H1 (cell line): ENCODE measurements around the gene SLC12A5. TPM values are rescaled to one million over a fixed set of nuclear protein-coding genes. Genes with fewer than 3 reads are reported as not detected.

Experiments used
- GTF2F1 ChIP-seq: IDR thresholded peaks from 2 replicates; pipeline ENCODE4 v1.6.1; 2012; ENCODE audit warnings: low read depth, low read length, improper control_type of control experiment, borderline replicate concordance
- polyA plus RNA-seq, 7 experiments: library from polyadenylated mRNA; depleted of rRNA in 3 of 7; stranded (reverse) in 5 of 7; unstranded in 2 of 7; fragments of >200 nt in 5 of 7; fragments of 200-250 nt in 2 of 7; gene quantifications; 1 replicate in 5 of 7; 2 replicates in 1 of 7; 4 replicates in 1 of 7; pipeline versions ENCODE4 v1.2.1 to v1.2.3, GENCODE V29; 2011 to 2013; ENCODE audit warnings: missing spikeins in 2 of 7, mixed read lengths in 2 of 7
- total RNA-seq: library from RNA; stranded (reverse); fragmentation: NEBNext Ultra II Directional; extraction: Animal tissue kit (Norgen Biotek cat#: 25700); gene quantifications from 2 replicates; pipeline ENCODE4 v1.2.1, GENCODE V29; 2021

SLC12A5 gene
- total and polyA plus RNA-seq, 2 of the 8 experiments (the other 6 are each of a cell fraction or from before 2014, with no cell fraction given), result 1.9 to 7.3 TPM

DNA sequence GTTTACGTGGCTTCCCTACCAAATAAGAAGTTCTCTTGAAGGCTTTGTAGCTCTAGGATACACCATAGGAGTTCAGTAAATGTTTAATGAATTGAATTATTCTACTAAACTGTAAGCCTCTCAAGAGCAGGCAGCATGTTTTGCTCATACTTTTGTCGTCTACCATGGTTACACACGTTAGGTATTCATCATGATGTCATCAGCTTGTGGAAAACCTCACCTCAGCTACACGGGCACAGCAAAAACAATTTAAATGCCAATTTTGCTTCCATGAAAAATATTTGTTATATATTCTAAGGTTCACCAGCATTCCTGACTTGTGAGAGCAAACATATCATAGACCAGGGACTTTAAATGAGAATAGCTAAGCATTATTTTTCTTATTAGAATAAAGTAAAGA is 44.0 kb downstream of the SLC12A5 start (continued):
- TF ChIP-seq GTF2F1, result no peak
